A172 (cell line): Measurements from ENCODE around the gene CSRNP2. TPM values are rescaled to one million over a fixed set of nuclear protein-coding genes. Genes with fewer than 3 reads are reported as not detected.
"Not testable (repeated sequence)": the region's sequence is repeated elsewhere in the genome, so short reads cannot be mapped to it uniquely, and the experiment has no call there.

ENCODE experiments used
- DNase-seq: peaks from one replicate; pipeline ENCODE4 v3.0.0-alpha.2; 2015; ENCODE audit warnings: low spot score
- total RNA-seq: library from RNA; depleted of rRNA; stranded (reverse); fragments of >200 nt; shearing (Covaris generic); gene quantifications from 2 replicates; pipeline ENCODE4 v1.2.3, GENCODE V29; 2014; rRNA removed

The CSRNP2 gene
- total RNA-seq = 18.4 and 32.3 TPM in 2 replicates

DNA sequence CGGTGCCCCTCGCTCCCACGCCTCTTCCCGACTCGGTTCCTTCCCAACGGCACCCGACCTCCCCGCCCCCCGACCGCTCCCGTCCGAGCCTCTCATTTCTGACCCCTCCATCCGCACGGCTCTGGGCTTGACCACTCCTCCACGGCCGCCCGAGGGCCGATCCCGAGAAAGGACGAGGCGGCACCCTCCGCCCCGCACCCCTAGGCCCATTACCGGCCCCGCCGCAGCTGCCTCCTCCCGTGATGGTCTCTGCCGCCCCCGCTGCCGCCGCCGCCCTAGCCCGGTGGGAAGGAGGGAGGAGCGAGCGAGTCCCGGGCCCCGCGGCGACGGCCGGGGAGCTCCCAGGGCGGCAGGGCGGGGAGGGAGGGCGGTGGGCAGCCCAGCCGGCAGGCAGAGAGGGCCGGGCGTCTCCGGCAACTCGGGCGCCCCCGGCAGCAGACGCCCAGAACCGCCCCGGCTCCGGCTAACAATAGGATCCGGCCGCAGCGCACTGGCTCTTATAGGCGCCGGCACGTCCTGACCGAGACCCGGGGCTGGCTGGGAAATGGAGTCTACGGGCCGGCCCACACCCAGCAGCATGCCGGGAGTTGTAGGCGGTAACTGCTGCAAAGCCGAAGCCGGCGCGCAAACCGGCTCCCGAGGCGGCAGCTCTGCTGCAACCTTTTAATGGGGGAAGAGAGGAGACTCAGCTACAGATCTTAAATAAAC, at the start of gene CSRNP2:
TSS of gene CSRNP2 (minus strand) at position 471 of the 708 bp plus-strand sequence. CDS start 7,035 bp downstream, outside the sequence.
- DNase-seq = peak; percentile 82

GRCh38 chr12:51132693-51133092, 49.3 kb upstream of the CSRNP2 start:
- DNase-seq = no peak

- DNase-seq = no peak
Observed at GRCh38 chr12:51131745-51132521, 48.5 kb upstream of the CSRNP2 start.

- DNase-seq = no peak
Observed at GRCh38 chr12:51128919-51129318, 45.5 kb upstream of the CSRNP2 start.

- DNase-seq = no peak
Observed at GRCh38 chr12:51127050-51127729, 43.8 kb upstream of the CSRNP2 start.

DNA sequence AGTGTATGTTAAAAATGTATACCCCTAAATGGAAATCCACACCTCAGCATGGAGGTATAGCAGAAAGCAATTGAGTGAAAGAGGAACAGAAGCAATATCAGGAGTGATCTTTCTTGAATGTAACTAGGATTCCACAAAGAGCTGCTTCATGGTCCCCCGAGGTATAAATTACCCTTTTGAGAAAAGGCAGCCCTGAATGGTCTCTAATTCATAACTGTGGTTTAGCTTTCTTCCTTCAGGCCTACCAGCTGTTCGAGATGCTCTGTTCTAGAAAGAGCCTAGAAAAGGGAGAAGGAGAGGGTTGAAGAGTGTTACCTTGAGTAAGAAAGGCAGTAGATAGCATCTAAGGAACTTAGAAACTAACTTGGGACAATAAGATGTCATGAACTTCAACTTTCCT, 42.9 kb upstream of the CSRNP2 start:
- DNase-seq = no peak

DNA sequence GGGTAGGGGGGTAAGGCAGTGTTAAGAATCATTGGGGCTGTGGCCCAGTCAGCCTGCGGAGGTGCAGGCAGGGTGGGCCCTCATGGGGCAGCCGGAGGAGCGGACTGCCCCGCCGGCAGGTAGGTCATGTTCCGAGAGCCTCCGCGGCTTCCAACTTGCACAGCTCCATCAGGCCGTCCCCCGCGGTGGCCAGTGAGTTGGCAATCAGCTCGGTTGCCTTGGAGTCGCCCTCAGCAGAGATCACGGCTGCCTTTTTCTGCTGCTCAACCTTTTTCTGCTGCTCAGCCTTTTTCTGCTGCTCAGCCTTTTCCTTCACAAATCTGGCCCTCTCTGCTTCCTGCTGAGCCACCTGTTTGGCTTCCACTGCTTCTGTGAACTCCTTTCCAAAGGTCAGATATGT, 41.1 kb upstream of the CSRNP2 start:
- no peak for DNase-seq

DNA sequence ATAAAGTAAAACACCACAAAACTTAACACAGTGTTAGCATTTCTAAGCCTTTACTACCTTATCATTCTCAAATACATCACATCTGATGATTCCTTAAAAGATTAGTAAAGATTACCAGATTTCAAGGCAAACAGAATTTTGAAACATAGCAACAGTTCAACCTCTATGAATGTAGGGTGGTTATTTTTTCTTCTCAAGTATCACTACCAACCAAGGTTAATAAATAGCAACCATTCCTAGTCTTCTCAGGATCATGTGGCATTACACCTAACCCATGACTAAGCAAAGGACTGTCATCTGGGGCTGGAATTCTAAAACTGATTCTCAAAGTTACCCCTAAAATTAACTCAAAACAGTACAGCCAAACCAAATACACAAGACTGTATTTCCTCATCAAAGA, 39.4 kb upstream of the CSRNP2 start:
- DNase-seq = no peak

- DNase-seq = peak; percentile 92
Observed at GRCh38 chr12:51118706-51119105, 35.3 kb upstream of the CSRNP2 start.

- DNase-seq = no peak
Observed at GRCh38 chr12:51115533-51115932, 32.1 kb upstream of the CSRNP2 start.

- no peak for DNase-seq
Observed at GRCh38 chr12:51108136-51108535, 24.7 kb upstream of the CSRNP2 start.

GRCh38 chr12:51103977-51104376, 20.6 kb upstream of the CSRNP2 start:
- no peak for DNase-seq

DNA sequence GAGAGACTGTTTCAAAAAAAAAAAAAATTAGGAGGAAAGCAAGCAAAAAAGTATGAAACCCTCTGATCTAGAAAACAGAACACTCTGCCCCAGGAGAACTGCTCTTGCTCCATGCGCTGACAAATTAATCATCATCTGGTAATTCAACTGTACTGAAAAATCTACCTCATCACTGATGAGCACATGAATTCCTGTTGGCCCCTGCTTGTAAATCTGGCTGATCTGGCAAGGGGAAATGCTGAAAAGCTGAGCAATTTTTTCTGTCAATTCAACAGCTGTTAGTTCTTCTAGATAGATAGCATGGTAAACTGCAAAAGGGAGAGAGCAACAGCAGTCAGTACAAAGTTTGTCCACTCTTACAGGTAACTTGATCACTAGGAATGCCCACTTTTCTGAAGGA, 15.2 kb upstream of the CSRNP2 start:
- DNase-seq = no peak

DNA sequence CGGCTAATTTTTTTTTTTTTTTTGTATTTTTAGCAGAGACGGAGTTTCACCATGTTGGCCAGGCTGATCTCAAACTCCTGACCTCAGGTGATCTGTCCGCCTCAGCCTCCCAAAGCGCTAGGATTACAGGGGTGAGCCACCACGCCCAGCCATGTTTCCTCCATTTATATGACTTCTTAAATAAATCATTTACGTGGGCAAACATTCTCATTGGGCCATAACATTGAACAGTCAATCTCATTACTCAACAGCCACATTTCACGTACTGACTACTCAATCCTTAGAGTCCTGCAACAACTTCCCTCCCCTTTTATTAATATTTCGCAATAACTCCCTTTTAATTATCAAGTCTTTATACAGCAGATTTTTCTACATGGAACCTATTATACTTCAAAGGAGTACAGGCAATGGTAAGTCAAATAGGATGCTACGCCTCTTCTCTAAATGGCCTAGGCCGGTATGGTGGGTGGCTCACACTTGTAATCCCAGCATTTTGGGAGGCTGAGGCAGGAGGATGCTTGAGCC, 7.4 kb upstream of the CSRNP2 start:
- no peak for DNase-seq

DNA sequence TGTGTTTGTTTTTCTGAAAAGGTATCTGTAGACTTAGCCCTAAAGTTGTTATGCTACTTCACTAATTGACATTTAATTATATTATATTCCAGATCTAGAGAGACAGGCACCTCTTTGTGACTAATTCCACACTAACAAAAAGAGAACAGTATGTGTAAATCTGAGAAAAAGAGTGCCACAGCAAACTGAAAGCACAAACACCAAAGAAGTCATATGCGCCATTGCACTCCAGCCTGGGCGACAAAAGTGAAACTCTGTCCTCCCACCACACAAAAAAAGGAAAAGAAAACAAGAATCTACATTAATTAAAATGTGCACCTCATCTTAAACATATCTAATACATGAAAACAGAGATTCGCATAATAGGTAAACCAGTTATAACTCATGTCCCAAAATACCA, 4.4 kb upstream of the CSRNP2 start:
- no peak for DNase-seq

GRCh38 chr12:51086933-51087332, 3.5 kb upstream of the CSRNP2 start:
- DNase-seq = no peak

DNA sequence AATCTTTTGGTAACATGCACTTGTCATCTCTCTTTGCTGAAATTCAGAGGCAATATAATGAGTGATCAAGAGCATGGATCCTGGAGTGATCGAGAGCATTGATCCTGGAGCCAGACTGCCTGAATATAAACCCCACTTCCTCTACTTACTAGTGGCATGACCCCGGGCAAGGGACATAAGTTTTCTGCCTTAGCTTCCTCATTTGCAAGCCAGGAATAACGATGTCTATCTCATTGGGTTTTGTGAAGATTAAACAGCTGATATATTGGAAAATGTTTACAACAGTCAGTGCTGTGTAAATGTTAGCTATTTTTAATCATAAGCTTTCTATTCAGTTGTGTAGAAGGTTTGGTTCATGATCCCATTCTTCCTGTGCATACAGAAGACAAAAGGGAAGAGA, 2.4 kb upstream of the CSRNP2 start:
- DNase-seq = no peak

GRCh38 chr12:51082561-51083125, 753 bp downstream of the CSRNP2 start:
- DNase-seq = peak; percentile 41

- no peak for DNase-seq
Observed at GRCh38 chr12:51081421-51081820, 2.0 kb downstream of the CSRNP2 start.

DNA sequence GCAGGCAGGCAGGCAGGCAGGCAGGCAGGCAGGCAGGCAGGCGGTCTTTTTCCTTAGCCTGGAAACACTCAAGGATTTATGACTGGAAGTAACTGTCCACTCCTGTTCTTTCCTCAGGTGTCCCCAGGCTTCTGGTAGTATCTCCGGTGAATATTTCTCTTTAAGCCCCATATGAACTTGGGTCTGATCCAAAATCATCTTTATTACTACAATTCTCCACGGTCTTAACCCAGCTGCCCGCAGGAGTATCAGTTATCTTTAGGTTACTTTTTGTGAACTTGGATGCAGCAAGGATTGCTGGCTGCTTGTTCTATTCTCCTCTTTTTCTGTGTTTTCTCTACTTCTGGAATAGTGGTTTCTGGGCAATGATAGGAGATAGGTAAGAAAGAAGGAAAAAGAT, 3.3 kb downstream of the CSRNP2 start:
- no peak for DNase-seq

GRCh38 chr12:51078866-51079265, 4.5 kb downstream of the CSRNP2 start:
- DNase-seq = not testable (repeated sequence)

DNA sequence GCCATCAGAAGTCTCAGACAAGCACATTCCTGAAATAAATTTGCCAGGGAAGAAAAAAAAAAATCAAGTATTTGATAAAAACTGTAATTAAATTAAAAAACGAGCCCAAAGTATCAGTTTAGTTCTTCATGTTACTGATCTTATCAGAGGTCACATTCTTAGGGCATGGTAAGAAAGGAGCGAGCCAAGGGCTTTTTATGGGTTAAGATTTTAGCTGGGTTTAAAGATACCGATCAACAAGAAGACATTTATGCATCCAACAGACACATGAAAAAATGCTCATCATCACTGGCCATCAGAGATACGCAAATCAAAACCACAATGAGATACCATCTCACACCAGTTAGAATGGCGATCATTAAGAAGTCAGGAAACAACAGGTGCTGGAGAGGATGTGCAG, 5.0 kb downstream of the CSRNP2 start:
- DNase-seq = not testable (repeated sequence)
